MCF 10A (cell line): ENCODE data around the gene MARCHF6. TPM values are rescaled to one million over a fixed set of nuclear protein-coding genes. Genes with fewer than 3 reads are reported as not detected.

Experiments
- BruUV-seq: library from RNA; stranded (reverse); fragments of 400-500 nt; replicated peaks from 2 replicates; lab custom pipeline; 2021; lab: Mats Ljungman, UMichigan
- CTCF ChIA-PET: fragments of 300-600 bp; sonication (Branson Sonifier 250); formaldehyde crosslinking; extraction: SDS; loops from one replicate; lab custom pipeline; 2021; ENCODE audit warnings: antibody characterized with exemption, inconsistent platforms; lab: Yijun Ruan, JAX
- POLR2A ChIA-PET: fragments of 300-600, 350-650 bp; sonication (Branson Sonifier 250); formaldehyde crosslinking; extraction: SDS; loops from one replicate; lab custom pipeline; 2020; ENCODE audit warnings: antibody characterized with exemption, inconsistent platforms; lab: Yijun Ruan, JAX
- DNase-seq: peaks from one replicate; pipeline ENCODE4 v3.0.0-alpha.2; 2018; ENCODE audit not compliant: unreplicated experiment
- H3K27ac Mint-ChIP-seq: one replicate; pipeline ENCODE4 v1.8.0; 2022; ENCODE audit warnings: mild to moderate bottlenecking, low read depth, mixed read lengths; ENCODE audit not compliant: unreplicated experiment
- H3K27me3 Mint-ChIP-seq: one replicate; pipeline ENCODE4 v1.8.0; 2022; ENCODE audit warnings: mixed read lengths; ENCODE audit not compliant: insufficient read depth, unreplicated experiment
- H3K36me3 Mint-ChIP-seq: one replicate; pipeline ENCODE4 v1.8.0; 2022; ENCODE audit warnings: mild to moderate bottlenecking, moderate library complexity, mixed read lengths; ENCODE audit not compliant: insufficient read depth, unreplicated experiment
- H3K4me1 Mint-ChIP-seq: one replicate; pipeline ENCODE4 v1.8.0; 2022; ENCODE audit warnings: mixed read lengths; ENCODE audit not compliant: insufficient read depth, unreplicated experiment
- H3K4me3 Mint-ChIP-seq: one replicate; pipeline ENCODE4 v1.8.0; 2022; ENCODE audit warnings: mild to moderate bottlenecking, moderate library complexity, mixed read lengths; ENCODE audit not compliant: unreplicated experiment
- H3K9me3 Mint-ChIP-seq: one replicate; pipeline ENCODE4 v1.8.0; 2022; ENCODE audit warnings: mixed read lengths; ENCODE audit not compliant: unreplicated experiment
- intact Hi-C: fragments of 100-400 bp; cut with micrococcal nuclease; formaldehyde crosslinking; loops from 2 replicates; pipeline ENCODE4 v1.14.1; 2022
- total RNA-seq: library from RNA; stranded (reverse); gene quantifications from 2 replicates; pipeline ENCODE4 v1.2.3, GENCODE V29; 2022
- TF ChIP-seq, protein P1 (sequence below): fragments of 200-600 bp; IDR thresholded peaks from one replicate; pipeline ENCODE4 v1.8.0; 2022; ENCODE audit warnings: antibody characterized with exemption, mild to moderate bottlenecking; ENCODE audit not compliant: unreplicated experiment

The MARCHF6 gene
- total RNA-seq, 1 experiment from 2014 or later: 118 TPM

DNA sequence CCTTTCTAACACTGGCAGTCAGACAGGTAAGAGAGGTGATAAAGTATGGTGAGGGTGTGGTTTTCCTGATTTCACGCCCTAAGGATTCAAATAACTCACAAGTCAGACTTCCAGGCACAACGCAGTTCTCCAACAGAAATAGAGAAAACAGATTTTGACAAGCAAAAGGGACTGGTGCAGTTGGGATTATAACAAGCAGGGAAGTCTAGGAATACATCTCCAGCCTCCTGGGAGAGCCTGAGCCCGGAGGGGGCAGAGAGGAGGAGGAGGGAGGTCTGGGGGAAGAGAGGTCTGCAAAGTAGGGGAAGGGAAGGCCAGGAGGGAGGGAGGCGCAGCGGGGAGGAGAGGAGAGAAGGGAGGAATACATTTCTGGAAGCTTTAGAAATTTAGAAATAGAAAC is 47.4 kb upstream of the MARCHF6 start:
- no peaks in the 10 kb centered on the region for H3K27me3 Mint-ChIP-seq
- DNase-seq: no peak
- H3K9me3 Mint-ChIP-seq: no peaks in the 10 kb centered on the region
- peak overlapping the region; percentile 85 for H3K4me3 Mint-ChIP-seq
- H3K27ac Mint-ChIP-seq: peak overlapping the region; percentile 65
- ChIA-PET CTCF (interaction anchor here (0.7 to 1.5 kb wide), 4 partner anchors 14 to 48 kb away, joined by 3 to 6 read pairs (median 5); no protein-coding TSS in a partner anchor), POLR2A (interaction anchor here (1.2 to 6.7 kb wide), 7 partner anchors 22 to 74 kb away, joined by 3 to 226 read pairs (median 8); partner anchors contain the start of genes ATPSCKMT, CCT5 and MARCHF6)
- BruUV-seq: no TSS peak
- H3K4me1 Mint-ChIP-seq: peaks cover 51% of the 10 kb centered on the region
- TF ChIP-seq, protein P1, sequence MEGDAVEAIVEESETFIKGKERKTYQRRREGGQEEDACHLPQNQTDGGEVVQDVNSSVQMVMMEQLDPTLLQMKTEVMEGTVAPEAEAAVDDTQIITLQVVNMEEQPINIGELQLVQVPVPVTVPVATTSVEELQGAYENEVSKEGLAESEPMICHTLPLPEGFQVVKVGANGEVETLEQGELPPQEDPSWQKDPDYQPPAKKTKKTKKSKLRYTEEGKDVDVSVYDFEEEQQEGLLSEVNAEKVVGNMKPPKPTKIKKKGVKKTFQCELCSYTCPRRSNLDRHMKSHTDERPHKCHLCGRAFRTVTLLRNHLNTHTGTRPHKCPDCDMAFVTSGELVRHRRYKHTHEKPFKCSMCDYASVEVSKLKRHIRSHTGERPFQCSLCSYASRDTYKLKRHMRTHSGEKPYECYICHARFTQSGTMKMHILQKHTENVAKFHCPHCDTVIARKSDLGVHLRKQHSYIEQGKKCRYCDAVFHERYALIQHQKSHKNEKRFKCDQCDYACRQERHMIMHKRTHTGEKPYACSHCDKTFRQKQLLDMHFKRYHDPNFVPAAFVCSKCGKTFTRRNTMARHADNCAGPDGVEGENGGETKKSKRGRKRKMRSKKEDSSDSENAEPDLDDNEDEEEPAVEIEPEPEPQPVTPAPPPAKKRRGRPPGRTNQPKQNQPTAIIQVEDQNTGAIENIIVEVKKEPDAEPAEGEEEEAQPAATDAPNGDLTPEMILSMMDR: no peak
- intact Hi-C loops: no loop called here
- peaks cover 7% of the 10 kb centered on the region for H3K36me3 Mint-ChIP-seq

DNA sequence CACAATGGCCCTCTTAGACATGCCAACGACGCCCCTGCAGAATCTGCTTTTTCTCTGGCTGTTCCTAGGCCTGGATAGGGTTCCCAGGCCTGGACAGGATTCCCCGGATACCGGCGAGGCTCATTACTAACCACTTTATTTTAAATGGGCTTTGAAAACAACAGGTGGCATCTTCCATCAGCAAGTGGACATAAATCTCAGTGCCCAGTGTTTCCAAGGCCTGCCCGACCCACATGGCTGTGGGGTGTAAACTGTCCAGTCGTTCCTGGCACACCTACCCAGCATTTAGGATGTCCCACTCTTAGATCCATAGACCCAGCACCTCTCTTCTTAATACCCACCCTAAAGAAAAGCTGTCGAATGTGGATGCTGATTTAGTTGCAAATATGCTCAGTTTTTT is 46.7 kb upstream of the MARCHF6 start:
- POLR2A ChIA-PET: interaction anchor here (0.6 to 6.7 kb wide), 14 partner anchors 17 to 1495 kb away, joined by 3 to 226 read pairs (median 3); partner anchors contain the start of genes ATPSCKMT, CCT5 and MARCHF6
- peaks cover 6% of the 10 kb centered on the region for H3K36me3 Mint-ChIP-seq
- intact Hi-C loops: no loop called here
- BruUV-seq: no TSS peak
- H3K27ac Mint-ChIP-seq: peak overlapping the region; percentile 86
- no peak for DNase-seq
- TF ChIP-seq, protein P1: no peak
- H3K9me3 Mint-ChIP-seq: no peaks in the 10 kb centered on the region
- CTCF ChIA-PET: interaction anchor here (1.2 to 1.5 kb wide), 3 partner anchors 14 to 45 kb away, joined by 3 to 6 read pairs (median 5); no protein-coding TSS in a partner anchor
- H3K4me3 Mint-ChIP-seq: peak overlapping the region; percentile 85
- peaks cover 51% of the 10 kb centered on the region for H3K4me1 Mint-ChIP-seq
- H3K27me3 Mint-ChIP-seq: no peaks in the 10 kb centered on the region

DNA sequence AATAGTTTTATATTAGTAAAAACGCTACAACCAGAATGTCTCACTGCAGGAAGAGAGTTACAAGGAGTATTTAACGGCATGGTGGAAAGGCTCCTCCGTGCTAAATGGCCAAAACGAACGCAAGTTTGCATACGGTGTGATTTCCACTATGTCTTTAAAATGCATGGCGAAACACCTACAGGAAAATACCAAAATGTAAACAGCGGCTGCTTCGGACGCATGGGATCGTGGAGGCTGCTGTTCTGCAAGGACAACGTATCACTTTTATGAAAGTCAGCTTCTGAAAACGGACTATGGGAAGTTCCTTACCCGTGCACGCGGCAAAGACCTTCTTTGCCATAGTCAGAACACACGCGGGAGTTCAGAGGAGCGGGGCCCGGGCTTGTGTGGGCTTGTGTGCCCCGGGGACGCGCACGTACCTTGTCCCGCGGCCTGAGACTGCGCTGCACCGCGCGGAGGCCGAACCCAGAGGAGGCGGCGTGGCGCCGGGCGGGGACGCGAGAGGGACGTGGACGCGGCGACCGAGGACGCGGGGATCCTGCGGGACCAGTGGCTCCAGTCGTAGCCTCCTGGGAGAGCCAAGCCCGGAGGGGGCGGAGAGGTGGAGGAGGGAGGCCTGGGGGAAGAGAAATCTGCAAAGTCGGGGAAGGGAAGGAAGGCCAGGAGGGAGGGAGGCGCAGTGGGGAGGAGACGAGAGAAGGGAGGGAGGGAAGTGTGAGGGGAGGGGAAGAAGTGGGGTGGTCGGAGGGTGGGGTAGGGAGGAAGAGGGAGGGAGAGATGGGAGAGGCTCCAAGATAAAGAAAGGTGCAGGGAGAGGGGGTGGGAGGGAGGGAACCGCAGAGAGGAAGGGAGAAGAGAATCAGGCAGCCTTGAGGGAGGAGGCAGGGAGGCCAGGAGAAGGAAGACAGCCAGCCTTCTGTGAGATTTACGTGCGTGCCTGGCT is 46.0 kb upstream of the MARCHF6 start, which contains the start of gene CMBL:
TSS of gene CMBL (minus strand) at position 697 of the 943 bp plus-strand sequence. CDS start 17,140 bp downstream, outside the sequence.
- intact Hi-C loops: no loop called here
- Mint-ChIP-seq H3K4me3 (peak within 1 kb of the TSS; percentile 85), H3K27ac (peak within 1 kb of the TSS; percentile 86), H3K27me3 (no peaks in the 10 kb centered on the region), H3K36me3 (peaks cover 6% of the 10 kb centered on the region), H3K4me1 (peaks cover 52% of the 10 kb centered on the region), H3K9me3 (no peaks in the 10 kb centered on the region)
- peak; percentile 85 for DNase-seq
- TF ChIP-seq, protein P1: no peak
- TSS peak; percentile 21 for BruUV-seq
- ChIA-PET CTCF (interaction anchor here (0.6 to 1.5 kb wide), 4 partner anchors 15 to 46 kb away, joined by 3 to 6 read pairs (median 5); partner anchors contain the start of gene MARCHF6), POLR2A (interaction anchor here (0.6 to 6.7 kb wide), 15 partner anchors 18 to 1494 kb away, joined by 3 to 226 read pairs (median 4); partner anchors contain the start of genes ATPSCKMT, CCT5 and MARCHF6)
